ENCODE measurements around the gene MAD1L1.

Gene MAD1L1

GRCh38 chr7:1890289-1891235, 342.2 kb downstream of the MAD1L1 start:
- H3K4me3 ChIP-seq (ENCODE audit: low read depth in 1 of 2, low read length in 1 of 2), result no peak overlapping the region
- no peak for TF ChIP-seq CTCF (IDR thresholded peaks at IDR 0.05)
- no peaks in the 10 kb centered on the region for H3K36me3 ChIP-seq
- H3K4me1 ChIP-seq (ENCODE audit: control insufficient read depth in 1 of 2, insufficient read depth in 1 of 2, low read depth in 1 of 2, low read length in 1 of 2), result no peaks in the 10 kb centered on the region
- no peaks in the 10 kb centered on the region for H3K27me3 ChIP-seq
- no peak overlapping the region for H3K27ac ChIP-seq
- H3K9me3 ChIP-seq, result no peaks in the 10 kb centered on the region

- Histone ChIP-seq H3K27me3 (no peaks in the 10 kb centered on the region), H3K4me3 (ENCODE audit: low read depth in 1 of 2, low read length in 1 of 2) (no peak overlapping the region), H3K36me3 (no peaks in the 10 kb centered on the region), H3K4me1 (ENCODE audit: control insufficient read depth in 1 of 2, insufficient read depth in 1 of 2, low read depth in 1 of 2, low read length in 1 of 2) (no peaks in the 10 kb centered on the region), H3K27ac (no peak overlapping the region), H3K9me3 (no peaks in the 10 kb centered on the region)
- TF ChIP-seq CTCF (IDR thresholded peaks at IDR 0.05), result no peak
Measured at GRCh38 chr7:1889556-1890181, 343.1 kb downstream of the MAD1L1 start.

GRCh38 chr7:1889091-1889490, 343.7 kb downstream of the MAD1L1 start:
- H3K27me3 ChIP-seq, result no peaks in the 10 kb centered on the region
- H3K36me3 ChIP-seq, result no peaks in the 10 kb centered on the region
- H3K9me3 ChIP-seq, result no peaks in the 10 kb centered on the region
- no peak for TF ChIP-seq CTCF (IDR thresholded peaks at IDR 0.05)
- no peak overlapping the region for H3K27ac ChIP-seq
- no peak overlapping the region for H3K4me3 ChIP-seq (ENCODE audit: low read depth in 1 of 2, low read length in 1 of 2)
- H3K4me1 ChIP-seq (ENCODE audit: control insufficient read depth in 1 of 2, insufficient read depth in 1 of 2, low read depth in 1 of 2, low read length in 1 of 2), result no peaks in the 10 kb centered on the region

DNA sequence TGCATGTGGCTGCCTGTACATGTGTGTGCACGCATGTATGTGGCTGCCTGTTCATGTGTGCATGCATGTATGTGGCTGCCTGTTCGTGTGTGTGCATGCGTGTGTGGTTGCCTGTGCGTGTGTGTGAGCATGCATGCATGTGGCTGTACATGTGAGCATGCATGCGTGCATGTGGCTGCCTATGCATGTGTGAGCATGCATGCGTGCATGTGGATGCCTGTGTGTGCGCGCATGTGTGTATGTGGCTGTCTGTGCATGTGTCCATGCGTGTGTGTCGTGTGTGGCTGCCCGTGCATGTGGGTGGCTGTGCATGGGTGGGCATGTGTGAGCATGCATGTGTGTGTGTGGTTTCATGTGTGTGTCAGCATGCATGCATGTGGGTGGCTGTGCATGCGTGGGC, 344.3 kb downstream of the MAD1L1 start:
- Histone ChIP-seq H3K4me3 (ENCODE audit: low read depth in 1 of 2, low read length in 1 of 2) (no peak overlapping the region), H3K36me3 (no peaks in the 10 kb centered on the region), H3K9me3 (no peaks in the 10 kb centered on the region), H3K4me1 (ENCODE audit: control insufficient read depth in 1 of 2, insufficient read depth in 1 of 2, low read depth in 1 of 2, low read length in 1 of 2) (no peaks in the 10 kb centered on the region), H3K27me3 (no peaks in the 10 kb centered on the region), H3K27ac (no peak overlapping the region)
- no peak for TF ChIP-seq CTCF (IDR thresholded peaks at IDR 0.05)

- TF ChIP-seq CTCF (IDR thresholded peaks at IDR 0.05), result no peak
- Histone ChIP-seq H3K4me3 (ENCODE audit: low read depth in 1 of 2, low read length in 1 of 2) (no peak overlapping the region), H3K27ac (no peak overlapping the region), H3K27me3 (no peaks in the 10 kb centered on the region), H3K36me3 (no peaks in the 10 kb centered on the region), H3K9me3 (no peaks in the 10 kb centered on the region), H3K4me1 (ENCODE audit: control insufficient read depth in 1 of 2, insufficient read depth in 1 of 2, low read depth in 1 of 2, low read length in 1 of 2) (peaks cover 0 to 4% of the 10 kb centered on the region in 2 experiments)
Measured at GRCh38 chr7:1887251-1887650, 345.5 kb downstream of the MAD1L1 start.
